Nephron (organoid): ENCODE measurements around the gene LRRC56.
A peak's percentile ranks its signal among the peaks of the same experiment; 100 is the strongest.

Experiments
- H3K27ac Mint-ChIP-seq, 3 experiments: 2 replicates each; pipeline ENCODE4 v1.8.0; 2020; ENCODE audit warnings: mixed read lengths in 3 of 3, mild to moderate bottlenecking in 2 of 3, moderate library complexity in 1 of 3
- H3K27me3 Mint-ChIP-seq: 2 replicates; pipeline ENCODE4 v1.8.0; 2021; ENCODE audit warnings: low read depth, mild to moderate bottlenecking, moderate library complexity, mixed read lengths
- H3K36me3 Mint-ChIP-seq: 2 replicates; pipeline ENCODE4 v1.8.0; 2020; ENCODE audit warnings: low read depth, mixed read lengths
- H3K4me1 Mint-ChIP-seq: 2 replicates; pipeline ENCODE4 v1.8.0; 2020; ENCODE audit warnings: mixed read lengths
- H3K4me3 Mint-ChIP-seq, 3 experiments: 2 replicates each; pipeline ENCODE4 v1.8.0; 2020; ENCODE audit warnings: mild to moderate bottlenecking in 3 of 3, mixed read lengths in 3 of 3, moderate library complexity in 2 of 3
- H3K9me3 Mint-ChIP-seq: 2 replicates; pipeline ENCODE4 v1.8.0; 2020; ENCODE audit warnings: mixed read lengths
- CTCF ChIP-seq, 3 experiments: fragments of 200-600 bp; sonication (generic); IDR thresholded peaks; one replicate each; pipeline ENCODE4 v1.5.0; 2021; ENCODE audit warnings: antibody characterized with exemption in 3 of 3; ENCODE audit not compliant: unreplicated experiment in 3 of 3

LRRC56 gene

DNA sequence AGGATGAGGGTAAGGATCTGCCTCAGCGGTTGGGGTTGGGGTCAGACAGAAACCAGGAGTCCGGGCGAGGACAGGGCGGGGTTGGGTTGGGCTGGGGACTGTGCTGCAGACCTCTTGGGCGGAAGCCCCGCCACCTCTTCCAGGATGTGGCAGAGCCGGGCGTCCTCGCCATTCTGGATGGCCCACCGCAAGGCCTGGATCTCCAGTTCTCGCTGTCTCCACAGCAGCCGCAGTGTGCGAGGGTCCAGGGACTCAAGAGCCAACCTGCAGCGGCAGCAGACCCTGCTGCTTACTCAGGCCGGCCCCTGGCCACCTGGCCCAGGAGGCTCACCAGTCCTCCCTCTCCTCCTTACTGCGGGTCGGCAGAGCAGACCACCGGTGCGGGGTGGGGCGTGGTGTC is 21.2 kb downstream of the LRRC56 start:
- no peak overlapping the region for H3K27ac Mint-ChIP-seq
- TF ChIP-seq CTCF (IDR thresholded peaks at IDR 0.05; ENCODE audit: unreplicated experiment in 3 of 3): no peak
- H3K4me1 Mint-ChIP-seq: peaks cover 5% of the 10 kb centered on the region
- no peak overlapping the region for H3K4me3 Mint-ChIP-seq
- H3K9me3 Mint-ChIP-seq: no peaks in the 10 kb centered on the region
- no peaks in the 10 kb centered on the region for H3K36me3 Mint-ChIP-seq
- H3K27me3 Mint-ChIP-seq: peaks cover 47% of the 10 kb centered on the region

DNA sequence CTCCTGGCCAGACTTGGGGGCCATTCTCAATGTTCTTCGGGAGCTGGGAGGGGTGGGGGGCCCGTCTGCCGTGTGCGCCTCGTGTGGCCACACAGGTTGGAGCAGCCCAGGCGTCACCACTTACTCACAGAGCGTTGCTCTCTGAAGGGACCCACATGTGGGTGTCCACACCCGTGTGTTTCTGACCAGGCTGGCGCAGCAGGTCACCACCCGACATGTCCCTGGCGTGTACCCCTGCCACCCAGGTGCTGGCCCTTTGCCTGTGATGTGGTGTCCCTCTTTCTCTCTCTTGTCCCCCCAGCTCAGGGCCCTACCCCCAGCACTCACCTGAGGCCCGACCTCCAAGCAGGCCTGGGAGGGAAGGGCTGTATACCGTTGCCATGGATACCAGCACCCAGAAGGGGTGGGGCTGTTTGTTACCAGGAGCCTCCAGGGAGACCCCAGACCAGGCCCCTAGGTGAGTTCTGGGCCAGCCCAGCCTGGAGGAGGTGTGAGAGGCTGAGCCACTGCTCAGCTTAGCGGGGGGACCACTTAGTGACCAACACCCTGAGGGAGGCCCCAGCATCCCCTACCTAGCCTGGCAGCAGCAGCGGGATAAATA is 21.8 kb downstream of the LRRC56 start:
- TF ChIP-seq CTCF (IDR thresholded peaks at IDR 0.05; ENCODE audit: unreplicated experiment in 3 of 3): no peak
- Mint-ChIP-seq H3K9me3 (no peaks in the 10 kb centered on the region), H3K4me3 (no peak overlapping the region), H3K4me1 (peaks cover 5% of the 10 kb centered on the region), H3K27ac (no peak overlapping the region), H3K36me3 (no peaks in the 10 kb centered on the region), H3K27me3 (peaks cover 41% of the 10 kb centered on the region)

GRCh38 chr11:559712-560304 is 22.5 kb downstream of the LRRC56 start:
- no peaks in the 10 kb centered on the region for H3K36me3 Mint-ChIP-seq
- peaks cover 5% of the 10 kb centered on the region for H3K4me1 Mint-ChIP-seq
- H3K27ac Mint-ChIP-seq: peak overlapping the region in 2 of 3 experiments; percentile 67 to 82
- no peak for TF ChIP-seq CTCF (IDR thresholded peaks at IDR 0.05; ENCODE audit: unreplicated experiment in 3 of 3)
- no peaks in the 10 kb centered on the region for H3K9me3 Mint-ChIP-seq
- H3K27me3 Mint-ChIP-seq: peaks cover 39% of the 10 kb centered on the region
- H3K4me3 Mint-ChIP-seq: peak overlapping the region; percentile 77 to 85 (median 82)

GRCh38 chr11:560305-561147 is 23.2 kb downstream of the LRRC56 start, which contains the start of the genes LMNTD2 and RASSF7:
TSS of gene LMNTD2 (minus strand) at chr11:560738. CDS start at chr11:560716, 22 bp downstream.
TSS of gene RASSF7 (plus strand) at chr11:560970. CDS start at chr11:561769, 799 bp downstream.
- Mint-ChIP-seq H3K36me3 (no peaks in the 10 kb centered on the region), H3K4me1 (peaks cover 5% of the 10 kb centered on the region), H3K27ac (peak within 1 kb of the TSS in 2 of 3 experiments; percentile 67 to 88), H3K4me3 (peak within 1 kb of the TSS; percentile 86 to 89 (median 87)), H3K27me3 (peaks cover 39% of the 10 kb centered on the region), H3K9me3 (no peaks in the 10 kb centered on the region)
- TF ChIP-seq CTCF (IDR thresholded peaks at IDR 0.05; ENCODE audit: unreplicated experiment in 3 of 3): no peak

GRCh38 chr11:561148-562003 is 24.0 kb downstream of the LRRC56 start:
- peak overlapping the region in 2 of 3 experiments; percentile 60 to 88 for H3K27ac Mint-ChIP-seq
- no peaks in the 10 kb centered on the region for H3K36me3 Mint-ChIP-seq
- peak overlapping the region; percentile 86 to 89 (median 87) for H3K4me3 Mint-ChIP-seq
- peaks cover 35% of the 10 kb centered on the region for H3K27me3 Mint-ChIP-seq
- TF ChIP-seq CTCF (IDR thresholded peaks at IDR 0.05; ENCODE audit: unreplicated experiment in 3 of 3): no peak
- H3K9me3 Mint-ChIP-seq: no peaks in the 10 kb centered on the region
- peaks cover 5% of the 10 kb centered on the region for H3K4me1 Mint-ChIP-seq
